DOHH2 (cell line): ENCODE results near the gene EHBP1L1.

Source experiments
- H3F3A ChIP-seq: fragments of 200-600 bp; sonication (generic), shearing (Covaris generic); 2 replicates; pipeline ENCODE4 v1.6.0; 2016; ENCODE audit warnings: antibody characterized with exemption, mild to moderate bottlenecking; ENCODE audit not compliant: control insufficient read depth, insufficient read depth
- H3K27ac ChIP-seq: fragments of 200-600 bp; sonication (generic); 2 replicates; pipeline ENCODE4 v1.5.1; 2014; ENCODE audit warnings: low read depth, mild to moderate bottlenecking, low read length, moderate library complexity
- H3K27me3 ChIP-seq: fragments of 200-600 bp; sonication (generic); 2 replicates; pipeline ENCODE4 v1.6.1; 2014; ENCODE audit warnings: mild to moderate bottlenecking, low read length, mixed read lengths; ENCODE audit not compliant: control insufficient read depth
- H3K36me3 ChIP-seq: fragments of 200-600 bp; sonication (generic); 2 replicates; pipeline ENCODE4 v1.6.1; 2014; ENCODE audit warnings: mild to moderate bottlenecking, low read length, moderate library complexity, mixed read lengths; ENCODE audit not compliant: control insufficient read depth
- H3K4me1 ChIP-seq: fragments of 200-600 bp; sonication (generic); 2 replicates; pipeline ENCODE4 v1.6.1; 2014; ENCODE audit warnings: mild to moderate bottlenecking, low read length, mixed read lengths; ENCODE audit not compliant: control insufficient read depth
- H3K4me2 ChIP-seq: fragments of 200-600 bp; sonication (generic); 2 replicates; pipeline ENCODE4 v1.6.0; 2014; ENCODE audit warnings: mild to moderate bottlenecking, low read length, moderate library complexity
- H3K4me3 ChIP-seq: fragments of 200-600 bp; sonication (generic); 2 replicates; pipeline ENCODE4 v1.5.1; 2014; ENCODE audit warnings: mild to moderate bottlenecking, low read length, mixed read lengths
- H3K79me2 ChIP-seq: fragments of 200-600 bp; sonication (generic); 2 replicates; pipeline ENCODE4 v1.6.1; 2014; ENCODE audit warnings: mild to moderate bottlenecking, low read length, mixed read lengths; ENCODE audit not compliant: control insufficient read depth
- H3K9me2 ChIP-seq: fragments of 200-600 bp; sonication (generic); replicated peaks from 2 replicates; pipeline ENCODE4 v1.6.1; 2014; ENCODE audit warnings: mild to moderate bottlenecking, low read length, mixed read lengths; ENCODE audit not compliant: control insufficient read depth
- H3K9me3 ChIP-seq: fragments of 200-600 bp; sonication (generic); 2 replicates; pipeline ENCODE4 v1.6.1; 2014; ENCODE audit warnings: antibody characterized with exemption, low read length, mixed read lengths; ENCODE audit not compliant: control insufficient read depth, insufficient read depth
- H4K20me1 ChIP-seq: fragments of 200-600 bp; sonication (generic); 2 replicates; pipeline ENCODE4 v1.6.0; 2014; ENCODE audit warnings: low read depth, mild to moderate bottlenecking, antibody characterized with exemption, low read length, moderate library complexity; ENCODE audit not compliant: control insufficient read depth, insufficient read depth
- EZH2phosphoT487 ChIP-seq: fragments of 200-600 bp; sonication (generic); IDR thresholded peaks from 2 replicates; pipeline ENCODE4 v1.6.1; 2017; ENCODE audit warnings: borderline replicate concordance, mild to moderate bottlenecking, antibody characterized with exemption, low read length, moderate library complexity, mixed read lengths
- TF ChIP-seq, protein P1 (sequence below): fragments of 200-600 bp; sonication (generic); IDR thresholded peaks from one replicate; pipeline ENCODE4 v1.5.1; 2014; ENCODE audit warnings: antibody characterized with exemption, mild to moderate bottlenecking, low read depth, low read length; ENCODE audit not compliant: poor library complexity, severe bottlenecking

The EHBP1L1 gene

GRCh38 chr11:65574109-65574810, 1.6 kb upstream of the EHBP1L1 start:
- peak overlapping the region; percentile 87 for H3K4me2 ChIP-seq
- H3K79me2 ChIP-seq, result peaks cover 47% of the 10 kb centered on the region
- no peaks in the 10 kb centered on the region for H3K9me3 ChIP-seq
- H3K27ac ChIP-seq, result peak overlapping the region; percentile 90
- peaks cover 25% of the 10 kb centered on the region for H3F3A ChIP-seq
- no peaks in the 10 kb centered on the region for H3K27me3 ChIP-seq
- no peak for TF ChIP-seq EZH2phosphoT487
- TF ChIP-seq, protein P1, sequence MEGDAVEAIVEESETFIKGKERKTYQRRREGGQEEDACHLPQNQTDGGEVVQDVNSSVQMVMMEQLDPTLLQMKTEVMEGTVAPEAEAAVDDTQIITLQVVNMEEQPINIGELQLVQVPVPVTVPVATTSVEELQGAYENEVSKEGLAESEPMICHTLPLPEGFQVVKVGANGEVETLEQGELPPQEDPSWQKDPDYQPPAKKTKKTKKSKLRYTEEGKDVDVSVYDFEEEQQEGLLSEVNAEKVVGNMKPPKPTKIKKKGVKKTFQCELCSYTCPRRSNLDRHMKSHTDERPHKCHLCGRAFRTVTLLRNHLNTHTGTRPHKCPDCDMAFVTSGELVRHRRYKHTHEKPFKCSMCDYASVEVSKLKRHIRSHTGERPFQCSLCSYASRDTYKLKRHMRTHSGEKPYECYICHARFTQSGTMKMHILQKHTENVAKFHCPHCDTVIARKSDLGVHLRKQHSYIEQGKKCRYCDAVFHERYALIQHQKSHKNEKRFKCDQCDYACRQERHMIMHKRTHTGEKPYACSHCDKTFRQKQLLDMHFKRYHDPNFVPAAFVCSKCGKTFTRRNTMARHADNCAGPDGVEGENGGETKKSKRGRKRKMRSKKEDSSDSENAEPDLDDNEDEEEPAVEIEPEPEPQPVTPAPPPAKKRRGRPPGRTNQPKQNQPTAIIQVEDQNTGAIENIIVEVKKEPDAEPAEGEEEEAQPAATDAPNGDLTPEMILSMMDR, result peak; percentile 51
- peaks cover 55% of the 10 kb centered on the region for H3K4me1 ChIP-seq
- H3K36me3 ChIP-seq, result peaks cover 15% of the 10 kb centered on the region
- no peaks in the 10 kb centered on the region for H3K9me2 ChIP-seq
- H4K20me1 ChIP-seq, result 0 out of 2 replicates have a peak, but pooled peaks cover 2% of the 10 kb centered on the region
- peak overlapping the region; percentile 98 for H3K4me3 ChIP-seq

- no peaks in the 10 kb centered on the region for H3K9me2 ChIP-seq
- H3K79me2 ChIP-seq, result peaks cover 43% of the 10 kb centered on the region
- H3K27me3 ChIP-seq, result no peaks in the 10 kb centered on the region
- peaks cover 20% of the 10 kb centered on the region for H3F3A ChIP-seq
- H4K20me1 ChIP-seq, result 0 out of 2 replicates have a peak, but pooled peaks cover 2% of the 10 kb centered on the region
- H3K36me3 ChIP-seq, result peaks cover 15% of the 10 kb centered on the region
- TF ChIP-seq, protein P1, result no peak
- no peak for TF ChIP-seq EZH2phosphoT487
- H3K4me3 ChIP-seq, result peak overlapping the region; percentile 86
- peak overlapping the region; percentile 90 for H3K27ac ChIP-seq
- H3K4me1 ChIP-seq, result peaks cover 55% of the 10 kb centered on the region
- no peaks in the 10 kb centered on the region for H3K9me3 ChIP-seq
- peak overlapping the region; percentile 87 for H3K4me2 ChIP-seq
Measured at GRCh38 chr11:65574811-65575567, 864 bp upstream of the EHBP1L1 start.

- TF ChIP-seq, protein P1, result no peak
- no peak for TF ChIP-seq EZH2phosphoT487
- Histone ChIP-seq H3K9me2 (no peaks in the 10 kb centered on the region), H4K20me1 (0 out of 2 replicates have a peak, but pooled peaks cover 2% of the 10 kb centered on the region), H3K27ac (peak overlapping the region; percentile 35), H3K4me1 (peaks cover 51% of the 10 kb centered on the region), H3K9me3 (no peaks in the 10 kb centered on the region), H3K27me3 (no peaks in the 10 kb centered on the region), H3F3A (peaks cover 20% of the 10 kb centered on the region), H3K79me2 (peaks cover 32% of the 10 kb centered on the region), H3K4me3 (peak overlapping the region; percentile 86), H3K4me2 (peak overlapping the region; percentile 87), H3K36me3 (peaks cover 18% of the 10 kb centered on the region)
Measured at GRCh38 chr11:65576232-65576866, 496 bp downstream of the EHBP1L1 start.
